GM12878 (cell line): ENCODE data around the gene ARHGAP1. TPM values are rescaled to one million over a fixed set of nuclear protein-coding genes. Genes with fewer than 3 reads are reported as not detected.

Source experiments
- ATAC-seq: fragments of 200-7000 bp; cut with Tn5 transposase; 3 replicates; pipeline ENCODE4 v1.9.1; 2020; ENCODE audit warnings: mild to moderate bottlenecking, moderate library complexity
- BruUV-seq: library from RNA; stranded (reverse); fragments of 400-500 nt; replicated peaks from 2 replicates; lab custom pipeline; 2021; lab: Mats Ljungman, UMichigan
- CTCF ChIA-PET: fragments of 300-600 bp; sonication (Branson Sonifier 250); formaldehyde crosslinking; extraction: SDS; loops from one replicate; lab custom pipeline; 2021; ENCODE audit warnings: inconsistent platforms; lab: Yijun Ruan, JAX
- POLR2A ChIA-PET: fragments of 350-600 bp; formaldehyde crosslinking; extraction: SDS; loops from one replicate; lab custom pipeline; 2021; ENCODE audit warnings: inconsistent platforms; lab: Charles Lee
- RAD21 ChIA-PET: fragments of 300-600 bp; sonication (Branson Sonifier 250); formaldehyde crosslinking; loops from one replicate; lab custom pipeline; 2023; ENCODE audit warnings: antibody characterized with exemption; ENCODE audit not compliant: unreplicated experiment; lab: Charles Lee
- SMC1A ChIA-PET: fragments of 300-600 bp; sonication (Branson Sonifier 250); formaldehyde crosslinking; loops from one replicate; lab custom pipeline; 2023; ENCODE audit not compliant: unreplicated experiment, uncharacterized antibody; lab: Charles Lee
- DNase-seq: peaks from one replicate; pipeline ENCODE4 v3.0.0-alpha.2; 2011; ENCODE audit warnings: low read depth, low spot score
- FAIRE-seq: peaks from 3 replicates; lab custom pipeline; 2011; peaks lifted over from hg19 to GRCh38; lab: Jason Lieb, UNC
- H2AFZ ChIP-seq: 2 replicates; pipeline ENCODE4 v1.6.0; 2011; ENCODE audit warnings: low read depth, low read length, control low read depth; ENCODE audit not compliant: control insufficient read depth
- H3K27ac ChIP-seq: 2 replicates; pipeline ENCODE4 v1.5.1; 2011; ENCODE audit warnings: control low read depth; ENCODE audit not compliant: control insufficient read depth, insufficient read depth
- H3K27me3 ChIP-seq, 2 experiments: replicated peaks in 1 of 2; 2 replicates each; pipeline versions ENCODE4 v1.6.0 to v1.6.1; 2011; ENCODE audit warnings: low read length in 1 of 2; ENCODE audit not compliant: control insufficient read depth in 2 of 2, insufficient read depth in 2 of 2
- H3K36me3 ChIP-seq, 2 experiments: 2 replicates each; pipeline ENCODE4 v1.5.1; 2011; ENCODE audit warnings: low read length in 1 of 2; ENCODE audit not compliant: control insufficient read depth in 2 of 2, insufficient read depth in 2 of 2
- H3K4me1 ChIP-seq: 2 replicates; pipeline ENCODE4 v1.6.1; 2011; ENCODE audit warnings: mild to moderate bottlenecking, low read length, moderate library complexity, mixed read lengths; ENCODE audit not compliant: control insufficient read depth, insufficient read depth
- H3K4me2 ChIP-seq: 2 replicates; pipeline ENCODE4 v1.6.0; 2011; ENCODE audit warnings: control low read depth; ENCODE audit not compliant: control insufficient read depth, insufficient read depth
- H3K4me3 ChIP-seq: fragments of 200-600 bp; sonication (generic); 2 replicates; pipeline ENCODE4 v1.5.1; 2016
- H3K79me2 ChIP-seq: 2 replicates; pipeline ENCODE4 v1.6.0; 2011; ENCODE audit warnings: low read length; ENCODE audit not compliant: control insufficient read depth, insufficient read depth
- H3K9ac ChIP-seq: 2 replicates; pipeline ENCODE4 v1.8.0; 2011; ENCODE audit warnings: low read length, control low read depth, mixed read lengths; ENCODE audit not compliant: control insufficient read depth, insufficient read depth
- H3K9me3 ChIP-seq: replicated peaks from 3 replicates; pipeline ENCODE4 v1.5.1; 2011; ENCODE audit warnings: mild to moderate bottlenecking, low read length; ENCODE audit not compliant: control insufficient read depth, insufficient read depth
- H4K20me1 ChIP-seq: 2 replicates; pipeline ENCODE4 v1.6.0; 2011; ENCODE audit not compliant: control insufficient read depth, insufficient read depth
- CREB1 ChIP-seq: IDR thresholded peaks from 2 replicates; pipeline ENCODE4 v1.6.1; 2012; ENCODE audit warnings: low read depth, mild to moderate bottlenecking, inconsistent platforms
- ETV6 ChIP-seq, 2 experiments: fragments of 450-650 bp in 1 of 2; IDR thresholded peaks in 1 of 2; conservative IDR thresholded peaks in 1 of 2; 2 replicates each; pipeline ENCODE4 v1.6.1; 2014; ENCODE audit warnings: antibody characterized with exemption in 1 of 2, borderline replicate concordance in 1 of 2, low read depth in 1 of 2, mild to moderate bottlenecking in 1 of 2, moderate library complexity in 1 of 2
- FOXM1 ChIP-seq: IDR thresholded peaks from 2 replicates; pipeline ENCODE4 v1.6.1; 2012; ENCODE audit warnings: low read depth, mild to moderate bottlenecking, inconsistent platforms, low read length, moderate library complexity
- GABPA ChIP-seq: IDR thresholded peaks from 2 replicates; pipeline ENCODE4 v1.6.1; 2014; ENCODE audit warnings: antibody characterized with exemption, low read depth, mild to moderate bottlenecking, inconsistent platforms
- KAT2A ChIP-seq: conservative IDR thresholded peaks from 2 replicates; pipeline ENCODE4 v1.6.1; 2011; ENCODE audit warnings: low read depth, low read length; ENCODE audit not compliant: control insufficient read depth
- MEF2B ChIP-seq: fragments of 450-650 bp; IDR thresholded peaks from 2 replicates; pipeline ENCODE4 v1.6.1; 2018; ENCODE audit warnings: mild to moderate bottlenecking, moderate library complexity; ENCODE audit not compliant: partially characterized antibody, poor library complexity, severe bottlenecking
- SMAD5 ChIP-seq: IDR thresholded peaks from 2 replicates; pipeline ENCODE4 v1.6.1; 2016; ENCODE audit warnings: antibody characterized with exemption, low read depth
- SMC3 ChIP-seq: IDR thresholded peaks from 2 replicates; pipeline ENCODE4 v1.6.1; 2011; ENCODE audit warnings: low read length, improper control_type of control experiment, borderline replicate concordance
- ZNF217 ChIP-seq: fragments of 450-650 bp; IDR thresholded peaks from 2 replicates; pipeline ENCODE4 v1.6.1; 2017; ENCODE audit warnings: antibody characterized with exemption, mild to moderate bottlenecking
- ZNF384 ChIP-seq: IDR thresholded peaks from 2 replicates; pipeline ENCODE4 v1.6.1; 2012; ENCODE audit warnings: low read depth, mild to moderate bottlenecking, low read length, improper control_type of control experiment, borderline replicate concordance
- ZZZ3 ChIP-seq: IDR thresholded peaks from 2 replicates; pipeline ENCODE4 v1.6.1; 2011; ENCODE audit warnings: low read depth; ENCODE audit not compliant: control insufficient read depth, insufficient read length
- WGBS: methylation state at CpG from one replicate; pipeline ENCODE4 v1.1.6; 2016; ENCODE audit warnings: low lambda C conversion rate; ENCODE audit not compliant: insufficient replicate concordance, insufficient coverage; ENCODE audit errors: missing lambda C conversion rate; 5-methylcytosine and 5-hydroxymethylcytosine counted together
- in situ Hi-C: fragments of 300-500 bp; cut with MboI; formaldehyde crosslinking; loops from 9 replicates; pipeline ENCODE4 v1.14.3; 2018; ENCODE audit warnings: mixed read lengths
- intact Hi-C: fragments of 100-400 bp; cut with micrococcal nuclease; formaldehyde crosslinking; loops from one replicate; pipeline ENCODE4 v1.14.2; 2022; ENCODE audit not compliant: unreplicated experiment
- polyA plus RNA-seq, 11 experiments: library from polyadenylated mRNA; depleted of rRNA in 4 of 11; unstranded in 6 of 11; stranded (reverse) in 5 of 11; fragments of >200 nt; fragmentation: Nextera tagmentation in 4 of 11; fragmentation: Illumina TruSeq in 1 of 11; extraction: Ambion mirVana in 4 of 11; extraction: Trizol in 1 of 11; gene quantifications; 1 replicate in 1 of 11; 2 replicates in 10 of 11; pipeline versions ENCODE4 v1.2.1 to v1.2.3, GENCODE V29; 2011 to 2016; ENCODE audit warnings: inconsistent platforms in 2 of 11, missing spikeins in 2 of 11, low read depth in 1 of 11
- total RNA-seq, 4 experiments: library from RNA; depleted of rRNA in 3 of 4; stranded (reverse); fragments of >200 nt in 3 of 4; fragmentation: Illumina TruSeq in 1 of 4; extraction: Trizol in 1 of 4; gene quantifications; 2 replicates each; pipeline versions ENCODE4 v1.2.1 to v1.2.3, GENCODE V29; 2013 to 2021
- TF ChIP-seq, protein P1 (sequence below): fragments of 450-650 bp; IDR thresholded peaks from 2 replicates; pipeline ENCODE4 v1.6.1; 2017; ENCODE audit warnings: mild to moderate bottlenecking, low read depth, inconsistent platforms; ENCODE audit not compliant: poor library complexity, severe bottlenecking
- TF ChIP-seq, protein P2 (sequence below): fragments of 450-650 bp; formaldehyde crosslinking; IDR thresholded peaks from 2 replicates; pipeline ENCODE4 v1.4.0; 2022; ENCODE audit warnings: mild to moderate bottlenecking, moderate library complexity

ARHGAP1 gene
- total and polyA plus RNA-seq, 10 of the 15 experiments (the other 5 are each of a cell fraction or from before 2014, with no cell fraction given) = 4.3 to 45.5 (median 23.2) TPM

DNA sequence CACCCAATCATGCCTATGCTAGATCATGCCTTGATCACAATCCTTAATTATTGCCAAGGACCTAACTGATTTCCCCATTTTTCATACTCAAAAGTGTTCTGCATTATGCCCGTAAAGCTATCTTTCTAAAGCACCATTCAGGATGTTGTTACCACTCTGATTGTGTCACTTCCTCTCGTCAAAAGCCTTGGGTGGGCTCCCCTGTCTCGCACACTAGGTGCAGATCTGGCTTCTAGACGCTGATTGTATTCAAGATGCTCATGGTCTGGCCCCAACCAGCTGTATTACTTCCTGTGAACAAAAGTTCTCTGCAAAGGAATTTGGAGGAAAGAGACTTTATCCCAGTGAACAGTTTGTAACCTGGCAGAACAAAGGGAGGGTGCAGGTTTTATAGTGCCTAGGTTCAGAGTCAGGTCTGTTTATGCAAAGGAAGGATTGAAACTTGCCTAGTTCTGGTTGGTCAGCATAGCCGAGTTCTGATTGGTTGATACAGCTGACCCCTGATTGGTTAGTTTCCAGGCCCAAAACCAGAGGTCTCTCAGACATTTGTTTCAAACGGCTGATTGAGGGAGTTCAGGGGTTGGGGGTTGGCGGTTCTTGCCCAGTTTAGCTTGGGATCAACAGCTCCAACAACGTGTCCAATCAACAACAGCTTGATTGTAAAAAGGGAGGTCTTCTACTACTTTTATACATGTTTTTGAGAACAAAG lies 57.6 kb downstream of the ARHGAP1 start:
- TF ChIP-seq ZZZ3 = no peak
- TF ChIP-seq, protein P1, sequence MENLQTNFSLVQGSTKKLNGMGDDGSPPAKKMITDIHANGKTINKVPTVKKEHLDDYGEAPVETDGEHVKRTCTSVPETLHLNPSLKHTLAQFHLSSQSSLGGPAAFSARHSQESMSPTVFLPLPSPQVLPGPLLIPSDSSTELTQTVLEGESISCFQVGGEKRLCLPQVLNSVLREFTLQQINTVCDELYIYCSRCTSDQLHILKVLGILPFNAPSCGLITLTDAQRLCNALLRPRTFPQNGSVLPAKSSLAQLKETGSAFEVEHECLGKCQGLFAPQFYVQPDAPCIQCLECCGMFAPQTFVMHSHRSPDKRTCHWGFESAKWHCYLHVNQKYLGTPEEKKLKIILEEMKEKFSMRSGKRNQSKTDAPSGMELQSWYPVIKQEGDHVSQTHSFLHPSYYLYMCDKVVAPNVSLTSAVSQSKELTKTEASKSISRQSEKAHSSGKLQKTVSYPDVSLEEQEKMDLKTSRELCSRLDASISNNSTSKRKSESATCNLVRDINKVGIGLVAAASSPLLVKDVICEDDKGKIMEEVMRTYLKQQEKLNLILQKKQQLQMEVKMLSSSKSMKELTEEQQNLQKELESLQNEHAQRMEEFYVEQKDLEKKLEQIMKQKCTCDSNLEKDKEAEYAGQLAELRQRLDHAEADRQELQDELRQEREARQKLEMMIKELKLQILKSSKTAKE = no peak
- no peak for TF ChIP-seq CREB1
- TF ChIP-seq SMAD5 = no peak
- TF ChIP-seq GABPA = no peak
- no peak for TF ChIP-seq MEF2B
- no peak for TF ChIP-seq KAT2A
- TF ChIP-seq ZNF384 = no peak
- TF ChIP-seq ETV6 (conservative IDR thresholded peaks at IDR 0.05 in 1 of 2, IDR thresholded peaks at IDR 0.05 in 1 of 2; ENCODE audit: borderline replicate concordance in 1 of 2, low read depth in 1 of 2) = no peak
- TF ChIP-seq SMC3 = no peak
- no peak for TF ChIP-seq ZNF217
- TF ChIP-seq, protein P2, sequence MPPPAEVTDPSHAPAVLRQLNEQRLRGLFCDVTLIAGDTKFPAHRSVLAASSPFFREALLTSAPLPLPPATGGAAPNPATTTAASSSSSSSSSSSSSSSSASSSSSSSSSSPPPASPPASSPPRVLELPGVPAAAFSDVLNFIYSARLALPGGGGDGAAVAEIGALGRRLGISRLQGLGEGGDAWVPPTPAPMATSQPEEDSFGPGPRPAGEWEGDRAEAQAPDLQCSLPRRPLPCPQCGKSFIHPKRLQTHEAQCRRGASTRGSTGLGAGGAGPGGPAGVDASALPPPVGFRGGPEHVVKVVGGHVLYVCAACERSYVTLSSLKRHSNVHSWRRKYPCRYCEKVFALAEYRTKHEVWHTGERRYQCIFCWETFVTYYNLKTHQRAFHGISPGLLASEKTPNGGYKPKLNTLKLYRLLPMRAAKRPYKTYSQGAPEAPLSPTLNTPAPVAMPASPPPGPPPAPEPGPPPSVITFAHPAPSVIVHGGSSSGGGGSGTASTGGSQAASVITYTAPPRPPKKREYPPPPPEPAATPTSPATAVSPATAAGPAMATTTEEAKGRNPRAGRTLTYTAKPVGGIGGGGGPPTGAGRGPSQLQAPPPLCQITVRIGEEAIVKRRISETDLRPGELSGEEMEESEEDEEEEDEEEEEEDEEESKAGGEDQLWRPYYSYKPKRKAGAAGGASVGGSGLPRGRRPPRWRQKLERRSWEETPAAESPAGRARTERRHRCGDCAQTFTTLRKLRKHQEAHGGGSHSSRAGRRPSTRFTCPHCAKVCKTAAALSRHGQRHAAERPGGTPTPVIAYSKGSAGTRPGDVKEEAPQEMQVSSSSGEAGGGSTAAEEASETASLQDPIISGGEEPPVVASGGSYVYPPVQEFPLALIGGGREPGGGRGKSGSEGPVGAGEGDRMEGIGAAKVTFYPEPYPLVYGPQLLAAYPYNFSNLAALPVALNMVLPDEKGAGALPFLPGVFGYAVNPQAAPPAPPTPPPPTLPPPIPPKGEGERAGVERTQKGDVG (CRISPR knock-in tag) = no peak
- TF ChIP-seq FOXM1 = no peak
- DNase-seq (no peak), ATAC-seq (no peak), FAIRE-seq (no peak)
- ChIA-PET RAD21 (no interaction called here), CTCF (interaction anchor here (0.6 kb wide), 1 partner anchor 510 kb away, joined by 3 read pairs; no protein-coding TSS in a partner anchor), SMC1A (interaction anchor here (0.5 to 1.3 kb wide), 3 partner anchors 8 to 662 kb away, joined by 3 read pairs; no protein-coding TSS in a partner anchor), POLR2A (interaction anchor here (0.6 kb wide), 1 partner anchor 17 kb away, joined by 4 read pairs; no protein-coding TSS in a partner anchor)
- Histone ChIP-seq H3K9me3 (no peaks in the 10 kb centered on the region), H3K9ac (no peak overlapping the region), H3K4me3 (no peak overlapping the region), H2AFZ (no peak overlapping the region), H3K27me3 (no peaks in the 10 kb centered on the region), H3K4me2 (no peak overlapping the region), H3K4me1 (no peaks in the 10 kb centered on the region), H4K20me1 (no peaks in the 10 kb centered on the region), H3K36me3 (peaks cover 4 to 6% of the 10 kb centered on the region in 2 experiments), H3K27ac (no peak overlapping the region), H3K79me2 (no peaks in the 10 kb centered on the region)
- BruUV-seq = no TSS peak
- 97% methylated on average over 8 of the region's 8 CpGs for WGBS
- in situ Hi-C loops (no loop called here), intact Hi-C loops (no loop called here)
